DOHH2 (cell line): ENCODE measurements around the gene SCN3B.
A peak's percentile ranks its signal among the peaks of the same experiment; 100 is the strongest.

Experiments used
- EZH2phosphoT487 ChIP-seq: fragments of 200-600 bp; sonication (generic); IDR thresholded peaks from 2 replicates; pipeline ENCODE4 v1.6.1; 2017; ENCODE audit warnings: borderline replicate concordance, mild to moderate bottlenecking, antibody characterized with exemption, low read length, moderate library complexity, mixed read lengths
- TF ChIP-seq, protein P1 (sequence below): fragments of 200-600 bp; sonication (generic); IDR thresholded peaks from one replicate; pipeline ENCODE4 v1.5.1; 2014; ENCODE audit warnings: antibody characterized with exemption, mild to moderate bottlenecking, low read depth, low read length; ENCODE audit not compliant: poor library complexity, severe bottlenecking

DNA sequence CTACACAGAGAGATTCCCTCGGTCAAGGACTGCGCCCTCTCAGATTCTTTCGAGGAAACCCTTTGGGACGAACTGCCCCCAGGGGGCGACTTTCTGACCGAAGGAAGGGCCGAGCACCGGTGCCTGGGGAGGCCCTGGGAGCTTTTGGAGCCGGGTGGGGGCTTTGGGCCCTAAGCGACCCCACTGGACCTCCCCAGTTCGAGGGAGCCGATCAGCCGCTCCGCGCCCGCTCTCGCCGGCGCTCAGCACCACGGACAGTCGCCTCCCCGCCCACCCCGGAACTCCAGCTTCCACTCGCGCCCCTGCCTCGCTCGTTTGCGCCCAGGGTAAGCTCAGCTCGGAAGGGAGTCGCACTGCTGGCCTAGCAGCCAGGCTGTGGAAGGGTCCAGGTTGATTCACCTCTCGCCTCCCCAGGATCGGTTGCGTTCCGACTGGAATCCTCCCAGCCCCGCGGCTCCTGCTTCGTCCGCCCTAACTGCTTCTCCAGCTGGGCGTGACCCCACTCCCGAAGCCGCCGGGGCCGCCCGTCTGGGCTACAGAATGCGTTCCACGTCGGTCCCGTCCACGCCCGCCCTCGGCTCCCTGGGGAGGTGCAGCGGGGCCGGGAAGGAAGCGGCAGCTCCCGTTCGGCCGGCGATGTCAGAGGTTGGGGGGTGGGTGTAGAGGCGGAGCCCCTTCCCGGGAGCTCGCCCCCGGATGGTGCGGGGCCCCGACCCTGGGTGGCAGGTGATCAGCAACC lies 428 bp downstream of the SCN3B start:
- TF ChIP-seq, protein P1, sequence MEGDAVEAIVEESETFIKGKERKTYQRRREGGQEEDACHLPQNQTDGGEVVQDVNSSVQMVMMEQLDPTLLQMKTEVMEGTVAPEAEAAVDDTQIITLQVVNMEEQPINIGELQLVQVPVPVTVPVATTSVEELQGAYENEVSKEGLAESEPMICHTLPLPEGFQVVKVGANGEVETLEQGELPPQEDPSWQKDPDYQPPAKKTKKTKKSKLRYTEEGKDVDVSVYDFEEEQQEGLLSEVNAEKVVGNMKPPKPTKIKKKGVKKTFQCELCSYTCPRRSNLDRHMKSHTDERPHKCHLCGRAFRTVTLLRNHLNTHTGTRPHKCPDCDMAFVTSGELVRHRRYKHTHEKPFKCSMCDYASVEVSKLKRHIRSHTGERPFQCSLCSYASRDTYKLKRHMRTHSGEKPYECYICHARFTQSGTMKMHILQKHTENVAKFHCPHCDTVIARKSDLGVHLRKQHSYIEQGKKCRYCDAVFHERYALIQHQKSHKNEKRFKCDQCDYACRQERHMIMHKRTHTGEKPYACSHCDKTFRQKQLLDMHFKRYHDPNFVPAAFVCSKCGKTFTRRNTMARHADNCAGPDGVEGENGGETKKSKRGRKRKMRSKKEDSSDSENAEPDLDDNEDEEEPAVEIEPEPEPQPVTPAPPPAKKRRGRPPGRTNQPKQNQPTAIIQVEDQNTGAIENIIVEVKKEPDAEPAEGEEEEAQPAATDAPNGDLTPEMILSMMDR = peak; percentile 9
- TF ChIP-seq EZH2phosphoT487 = no peak
